HG03135 (cell line): ENCODE data around the gene CHMP2A.
A peak's percentile ranks its signal among the peaks of the same experiment; 100 is the strongest.
"Not testable (repeated sequence)": the region's sequence is repeated elsewhere in the genome, so short reads cannot be mapped to it uniquely, and the experiment has no call there.

Source experiments
- ATAC-seq: cut with Tn5 transposase; IDR thresholded peaks from one replicate; pipeline ENCODE4 v1.9.1; 2021; ENCODE audit warnings: mild to moderate bottlenecking, moderate library complexity; ENCODE audit not compliant: unreplicated experiment

Gene CHMP2A

GRCh38 chr19:58513694-58514563 lies 41.0 kb downstream of the CHMP2A start:
- ATAC-seq, result peak; percentile 73

GRCh38 chr19:58513213-58513693 lies 41.7 kb downstream of the CHMP2A start:
- ATAC-seq, result no peak

GRCh38 chr19:58511353-58512208 lies 43.3 kb downstream of the CHMP2A start, which contains the start of gene SLC27A5:
Gene SLC27A5, minus strand, starts transcription at chr19:58511992. Its CDS starts 37 bp downstream, at chr19:58511955.
- ATAC-seq, result no peak

- ATAC-seq, result no peak
These were observed 44.6 kb downstream of the CHMP2A start for GRCh38 chr19:58510084-58510862.

- no peak for ATAC-seq
These were observed 45.2 kb downstream of the CHMP2A start for GRCh38 chr19:58509731-58510083.

- not testable (repeated sequence) for ATAC-seq
These were observed 47.2 kb downstream of the CHMP2A start for GRCh38 chr19:58507602-58508223.
